Measurements from ENCODE around the gene ADAMTSL3.

Gene ADAMTSL3

DNA sequence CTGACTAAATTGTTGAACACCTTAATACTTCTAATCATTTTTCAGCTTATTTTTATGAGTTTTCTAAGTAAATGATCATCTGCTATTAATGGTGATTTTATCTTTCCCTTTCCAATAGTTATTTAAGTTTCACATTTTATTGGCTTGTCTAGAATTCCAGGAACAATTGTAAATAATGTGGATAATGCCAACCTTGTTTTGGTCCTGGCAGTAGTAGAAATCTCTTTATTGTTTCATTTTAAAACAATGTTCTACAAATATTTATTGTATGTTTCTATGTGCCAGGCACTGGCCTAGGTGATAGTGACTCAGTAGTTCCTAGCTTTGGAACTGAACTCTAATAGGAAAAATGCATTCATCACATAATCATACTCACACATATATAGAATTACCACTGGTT is 264.1 kb downstream of the ADAMTSL3 start:
- Mint-ChIP-seq H3K36me3 (no peaks in the 10 kb centered on the region), H3K4me3 (no peak overlapping the region), H3K4me1 (no peaks in the 10 kb centered on the region), H3K9me3 (no peaks in the 10 kb centered on the region), H3K27me3 (peaks cover 7% of the 10 kb centered on the region), H3K27ac (no peak overlapping the region)

DNA sequence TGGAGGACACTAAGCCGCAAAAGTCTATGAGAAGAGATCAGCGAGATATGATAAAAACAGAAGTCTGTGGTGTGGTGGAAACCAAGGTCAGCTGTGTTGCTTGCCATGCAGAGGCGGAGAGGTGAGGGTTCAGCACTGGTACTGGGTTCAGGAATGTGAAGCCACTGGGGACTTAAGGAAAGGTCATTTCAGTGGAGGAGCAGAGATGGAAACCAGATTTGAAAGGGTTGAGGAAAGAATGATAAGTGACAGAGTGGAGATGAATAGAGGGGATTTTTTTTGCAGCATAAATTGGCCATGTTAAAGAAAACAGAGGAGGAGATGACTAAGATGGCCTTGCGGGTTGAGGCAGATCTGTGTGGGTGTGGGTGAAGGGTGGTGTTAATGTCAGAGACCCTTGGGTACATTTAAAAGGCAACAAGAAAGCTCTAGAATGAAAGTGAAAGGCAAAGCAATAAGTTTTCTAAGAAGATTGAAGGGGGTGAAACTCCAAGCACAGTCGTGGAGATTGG is 265.5 kb downstream of the ADAMTSL3 start:
- H3K36me3 Mint-ChIP-seq, result no peaks in the 10 kb centered on the region

DNA sequence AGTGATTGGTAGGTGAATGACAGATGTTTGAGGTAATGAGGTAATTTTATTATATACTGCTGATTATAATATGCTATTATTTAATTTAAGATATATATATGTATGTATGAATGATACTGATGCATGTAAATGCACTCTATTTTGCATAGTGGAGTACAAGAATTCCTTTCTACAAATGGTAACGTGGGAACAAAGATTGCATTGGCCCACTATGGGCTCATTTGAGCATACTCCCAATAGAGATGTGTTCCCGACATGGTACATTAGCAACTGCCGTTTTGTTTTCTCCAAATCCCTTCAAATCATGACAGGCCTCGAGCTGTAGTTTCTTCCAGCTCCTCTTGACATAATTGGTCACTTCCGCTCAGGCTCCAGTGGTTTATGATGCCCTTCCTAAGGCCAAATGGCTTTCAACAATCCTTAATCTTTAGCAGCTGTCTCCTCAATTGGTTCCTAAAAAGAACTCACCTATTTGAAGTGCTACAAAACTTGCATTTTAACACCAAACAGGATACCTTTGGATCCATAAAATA is 266.1 kb downstream of the ADAMTSL3 start:
- H3K4me3 Mint-ChIP-seq, result no peak overlapping the region

More for the DNA sequence above, 265.5 kb downstream of the ADAMTSL3 start:
- Mint-ChIP-seq H3K4me3 (no peak overlapping the region), H3K27ac (no peak overlapping the region), H3K27me3 (peaks cover 6% of the 10 kb centered on the region), H3K4me1 (no peaks in the 10 kb centered on the region), H3K9me3 (no peaks in the 10 kb centered on the region)

DNA sequence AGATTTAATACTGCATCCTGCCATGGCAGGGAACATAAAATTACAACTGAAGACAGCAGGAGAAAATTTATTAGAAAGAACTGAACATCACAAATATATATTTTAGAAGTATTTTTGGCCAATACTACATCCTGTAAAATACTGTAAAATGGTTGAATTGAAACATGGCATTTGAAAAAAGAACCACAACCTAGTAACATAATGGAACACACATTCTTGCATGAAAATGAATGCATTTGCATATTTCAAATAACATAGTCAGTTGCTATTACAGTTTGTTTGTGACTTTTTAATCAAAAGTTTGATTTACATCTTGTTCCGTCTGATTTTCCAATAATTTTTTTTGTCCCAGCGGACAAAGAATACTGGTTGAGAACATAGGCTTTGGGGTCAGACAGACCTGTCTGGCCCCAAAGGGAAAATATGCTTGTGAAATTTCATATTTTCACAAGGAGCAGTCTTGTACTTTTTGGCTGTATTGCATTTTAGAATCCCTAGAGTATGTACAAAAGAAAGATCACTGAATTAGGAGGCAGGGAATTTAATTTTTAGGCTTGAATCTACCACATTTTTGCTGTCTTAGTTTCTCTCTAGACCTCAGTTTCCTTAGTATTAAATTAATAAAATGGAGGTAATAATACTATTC is 268.8 kb downstream of the ADAMTSL3 start:
- Mint-ChIP-seq H3K36me3 (no peaks in the 10 kb centered on the region), H3K4me3 (no peak overlapping the region), H3K27me3 (peaks cover 4% of the 10 kb centered on the region), H3K27ac (no peak overlapping the region), H3K4me1 (no peaks in the 10 kb centered on the region), H3K9me3 (no peaks in the 10 kb centered on the region)

More for the DNA sequence above, 266.1 kb downstream of the ADAMTSL3 start:
- Mint-ChIP-seq H3K9me3 (no peaks in the 10 kb centered on the region), H3K27ac (no peak overlapping the region), H3K4me1 (no peaks in the 10 kb centered on the region), H3K36me3 (no peaks in the 10 kb centered on the region), H3K27me3 (peaks cover 6% of the 10 kb centered on the region)

DNA sequence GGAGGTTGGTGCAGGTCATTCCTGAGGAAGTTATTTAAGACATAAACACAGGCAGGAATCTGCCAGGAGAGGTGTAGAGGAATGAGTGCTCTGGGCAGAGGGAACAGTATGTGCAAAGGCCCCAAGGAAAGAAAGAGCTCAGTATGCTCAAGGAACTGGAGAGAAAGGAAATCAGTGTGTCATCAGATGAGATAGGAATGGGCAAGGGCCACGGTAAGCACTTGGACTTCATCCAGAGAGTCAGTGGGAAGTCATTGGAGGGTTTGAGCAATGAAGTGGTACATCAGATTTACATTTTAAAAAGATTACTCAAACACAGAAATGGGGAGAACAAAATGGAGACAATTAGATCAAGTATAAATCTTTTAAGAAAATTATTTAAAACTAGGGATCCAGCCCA is 272.2 kb downstream of the ADAMTSL3 start:
- no peak overlapping the region for H3K4me3 Mint-ChIP-seq
- H3K9me3 Mint-ChIP-seq, result peaks cover 6% of the 10 kb centered on the region
- H3K27ac Mint-ChIP-seq, result no peak overlapping the region
- H3K27me3 Mint-ChIP-seq, result peaks cover 10% of the 10 kb centered on the region
- no peaks in the 10 kb centered on the region for H3K36me3 Mint-ChIP-seq
- H3K4me1 Mint-ChIP-seq, result no peaks in the 10 kb centered on the region

DNA sequence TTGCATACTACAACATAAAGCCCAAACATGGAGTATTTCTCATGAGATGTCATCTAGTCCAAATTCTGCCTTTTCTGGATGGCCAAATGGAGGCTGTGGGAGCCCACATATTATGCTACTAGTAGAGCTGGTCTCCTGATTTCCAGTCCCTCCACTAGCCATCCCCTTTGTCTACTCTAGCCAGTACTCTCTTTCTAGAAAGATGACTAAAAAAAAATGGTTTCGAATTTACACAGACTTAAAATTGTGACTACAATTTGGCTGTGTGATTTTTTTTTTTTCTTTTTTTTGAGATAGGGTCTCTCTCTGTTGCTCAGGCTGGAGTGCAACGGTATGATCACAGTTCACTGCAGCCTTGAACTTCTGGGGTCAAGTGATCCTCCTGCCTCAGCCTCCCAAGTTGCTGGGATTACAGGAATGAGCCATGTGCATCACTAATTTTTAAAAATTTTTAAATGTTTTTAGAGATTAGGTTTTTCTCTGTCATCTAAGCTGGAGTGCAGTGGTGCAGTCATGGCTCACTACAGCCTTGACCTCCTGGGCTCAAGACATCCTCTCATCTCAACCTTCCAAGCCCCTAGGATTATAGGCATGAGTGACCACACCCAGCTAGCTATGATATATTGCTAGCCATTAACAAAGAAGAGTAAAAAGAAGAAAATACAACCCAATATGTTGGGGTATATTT is 273.9 kb downstream of the ADAMTSL3 start:
- Mint-ChIP-seq H3K36me3 (no peaks in the 10 kb centered on the region), H3K4me3 (no peak overlapping the region), H3K27ac (no peak overlapping the region), H3K27me3 (peaks cover 8% of the 10 kb centered on the region), H3K9me3 (peaks cover 9% of the 10 kb centered on the region), H3K4me1 (no peaks in the 10 kb centered on the region)

DNA sequence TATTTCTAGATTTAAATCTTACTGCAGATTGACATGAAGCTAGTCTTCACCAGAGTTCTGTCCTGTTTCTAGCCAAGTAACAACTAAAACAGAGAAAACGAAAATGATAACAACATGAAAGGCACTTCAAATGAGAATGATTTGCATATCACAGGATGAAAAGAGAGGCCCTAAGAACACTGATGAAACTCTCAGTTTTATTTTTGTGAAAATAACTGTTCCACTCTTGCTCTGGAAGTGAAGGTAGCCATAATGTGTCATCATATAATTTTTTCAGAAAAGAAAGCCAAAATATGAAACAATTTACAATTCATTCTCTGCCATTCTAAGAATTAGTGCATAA is 274.4 kb downstream of the ADAMTSL3 start:
- H3K27me3 Mint-ChIP-seq, result peaks cover 8% of the 10 kb centered on the region
- H3K4me3 Mint-ChIP-seq, result no peak overlapping the region
- no peaks in the 10 kb centered on the region for H3K4me1 Mint-ChIP-seq
- peaks cover 15% of the 10 kb centered on the region for H3K9me3 Mint-ChIP-seq
- peaks cover 2% of the 10 kb centered on the region for H3K36me3 Mint-ChIP-seq
- H3K27ac Mint-ChIP-seq, result no peak overlapping the region

DNA sequence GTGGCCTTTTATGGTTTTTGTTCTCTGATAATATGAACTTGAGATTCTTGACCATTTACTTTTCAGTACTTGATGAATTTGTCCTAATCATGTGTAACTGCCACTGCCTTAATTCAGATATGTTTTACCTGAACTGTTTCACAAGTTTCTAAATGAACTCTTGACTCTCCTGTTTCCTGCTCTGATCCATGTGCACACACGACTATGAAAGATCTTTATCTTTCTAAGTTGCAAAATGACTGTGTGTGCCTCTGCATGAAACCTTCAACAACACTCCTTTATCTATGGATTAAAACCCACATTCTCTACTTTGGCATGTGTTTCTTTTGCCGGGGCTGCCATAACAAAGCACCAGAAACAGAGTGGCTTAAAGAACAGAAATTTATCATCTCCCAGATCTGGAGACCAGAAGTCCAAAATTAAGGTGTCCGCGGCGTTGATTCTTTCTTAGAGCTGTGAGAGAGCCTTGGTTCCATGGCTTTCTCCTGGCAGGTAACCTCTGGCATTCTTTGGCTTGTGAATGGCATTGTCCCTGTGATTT is 275.0 kb downstream of the ADAMTSL3 start:
- Mint-ChIP-seq H3K27me3 (peaks cover 8% of the 10 kb centered on the region), H3K27ac (no peak overlapping the region), H3K36me3 (peaks cover 2% of the 10 kb centered on the region), H3K4me1 (no peaks in the 10 kb centered on the region), H3K4me3 (no peak overlapping the region), H3K9me3 (peaks cover 15% of the 10 kb centered on the region)

DNA sequence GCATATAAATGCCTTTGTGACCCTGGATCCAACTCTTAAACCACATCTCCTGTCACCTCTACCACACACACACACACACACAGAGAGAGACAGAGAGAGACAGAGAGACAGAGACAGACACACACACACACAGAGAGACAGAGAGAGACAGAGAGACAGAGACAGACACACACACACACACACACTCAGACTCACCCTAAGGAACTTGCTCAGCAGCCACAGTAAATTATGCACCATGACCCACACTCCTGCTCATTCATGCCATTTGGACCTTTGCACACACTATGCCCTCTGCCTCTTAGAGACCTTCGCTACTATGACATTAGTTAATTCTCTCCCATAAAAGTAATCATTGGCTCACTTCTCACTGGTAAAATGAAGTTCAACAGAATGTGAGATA is 275.7 kb downstream of the ADAMTSL3 start:
- Mint-ChIP-seq H3K9me3 (peaks cover 16% of the 10 kb centered on the region), H3K27me3 (peaks cover 8% of the 10 kb centered on the region), H3K27ac (no peak overlapping the region), H3K36me3 (peaks cover 2% of the 10 kb centered on the region), H3K4me1 (no peaks in the 10 kb centered on the region), H3K4me3 (no peak overlapping the region)

DNA sequence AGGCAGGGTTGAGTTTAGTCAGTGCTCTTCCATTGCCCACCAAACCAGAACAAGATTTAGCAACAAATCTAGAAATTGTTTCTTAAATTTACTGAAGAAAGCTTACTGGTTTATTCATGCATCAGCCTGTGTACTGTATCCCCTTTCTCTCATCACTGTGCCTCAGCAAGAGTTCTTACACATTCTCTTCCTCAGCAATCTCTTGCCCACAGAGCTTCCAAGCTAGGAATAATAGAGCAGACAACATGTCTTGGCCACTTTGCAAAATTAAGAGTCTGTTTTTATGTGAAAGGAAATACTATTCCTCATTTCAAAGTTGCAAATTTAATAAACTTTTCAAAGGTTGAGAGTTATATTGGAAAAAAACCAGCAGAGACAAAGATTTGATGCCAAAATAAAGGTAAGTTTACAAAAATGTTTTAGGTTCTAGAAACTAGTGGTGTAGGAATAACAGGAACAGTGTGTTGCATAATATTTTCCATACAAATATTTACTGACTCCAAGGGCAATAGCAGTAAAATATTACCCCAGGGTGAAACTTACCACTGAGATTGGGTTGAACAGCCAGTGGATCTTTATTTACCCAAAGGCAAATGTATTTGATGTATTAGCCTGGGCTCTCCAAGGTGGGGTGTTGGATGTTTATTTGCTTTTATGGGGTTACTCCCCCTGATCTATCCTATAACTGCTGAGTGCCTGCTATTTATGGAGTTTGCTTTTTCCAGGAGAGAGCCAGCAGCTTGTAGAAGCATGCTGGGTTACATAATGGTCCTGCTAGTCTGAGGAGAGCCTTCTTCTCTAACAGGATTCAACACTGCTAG is 276.7 kb downstream of the ADAMTSL3 start:
- Mint-ChIP-seq H3K27ac (no peak overlapping the region), H3K27me3 (peaks cover 8% of the 10 kb centered on the region), H3K36me3 (peaks cover 2% of the 10 kb centered on the region), H3K9me3 (peaks cover 20% of the 10 kb centered on the region), H3K4me1 (no peaks in the 10 kb centered on the region), H3K4me3 (no peak overlapping the region)

DNA sequence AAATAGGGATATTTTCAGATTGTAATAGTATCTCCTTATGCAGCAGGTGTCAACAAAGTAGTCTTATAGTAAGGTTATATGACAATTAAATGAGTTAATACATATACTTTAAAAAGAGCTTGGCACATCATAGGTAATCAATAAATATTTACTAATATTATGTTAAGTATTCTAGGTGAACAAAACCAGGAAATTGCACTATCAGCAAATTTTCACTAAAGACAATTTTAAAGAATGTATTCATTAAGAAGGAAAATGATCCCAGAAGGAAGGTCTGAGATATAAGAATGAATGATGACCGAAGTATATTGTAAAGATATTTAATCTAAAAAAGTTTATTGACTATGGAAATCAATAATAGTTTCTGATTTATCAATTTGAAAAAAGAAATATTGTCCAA is 281.9 kb downstream of the ADAMTSL3 start:
- H3K4me1 Mint-ChIP-seq, result no peaks in the 10 kb centered on the region

DNA sequence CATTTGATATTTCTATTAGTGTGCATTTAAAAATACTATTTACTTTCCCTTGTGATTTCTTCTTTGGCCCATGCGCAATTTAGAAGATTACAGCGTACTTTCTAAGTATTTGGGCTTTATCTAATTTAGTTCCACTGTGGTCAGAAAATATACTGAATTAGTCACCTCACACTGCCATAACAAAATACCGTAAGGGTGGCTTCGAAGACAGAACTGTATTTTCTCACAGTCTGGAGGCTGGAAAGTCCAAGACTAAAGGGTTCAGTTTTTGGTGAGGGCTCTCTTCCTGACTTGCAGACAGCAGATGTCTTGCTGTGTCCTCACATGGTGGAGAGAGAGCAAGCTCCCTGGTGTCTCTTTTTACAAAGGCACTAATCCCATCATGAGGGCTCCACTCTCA is 286.2 kb downstream of the ADAMTSL3 start:
- Mint-ChIP-seq H3K36me3 (no peaks in the 10 kb centered on the region), H3K27me3 (peaks cover 10% of the 10 kb centered on the region), H3K4me1 (no peaks in the 10 kb centered on the region), H3K27ac (no peak overlapping the region), H3K9me3 (peaks cover 12% of the 10 kb centered on the region), H3K4me3 (no peak overlapping the region)

More for the DNA sequence above, 281.9 kb downstream of the ADAMTSL3 start:
- no peak overlapping the region for H3K4me3 Mint-ChIP-seq
- H3K36me3 Mint-ChIP-seq, result peaks cover 2% of the 10 kb centered on the region
- H3K9me3 Mint-ChIP-seq, result peaks cover 26% of the 10 kb centered on the region
- peaks cover 5% of the 10 kb centered on the region for H3K27me3 Mint-ChIP-seq
- H3K27ac Mint-ChIP-seq, result no peak overlapping the region

DNA sequence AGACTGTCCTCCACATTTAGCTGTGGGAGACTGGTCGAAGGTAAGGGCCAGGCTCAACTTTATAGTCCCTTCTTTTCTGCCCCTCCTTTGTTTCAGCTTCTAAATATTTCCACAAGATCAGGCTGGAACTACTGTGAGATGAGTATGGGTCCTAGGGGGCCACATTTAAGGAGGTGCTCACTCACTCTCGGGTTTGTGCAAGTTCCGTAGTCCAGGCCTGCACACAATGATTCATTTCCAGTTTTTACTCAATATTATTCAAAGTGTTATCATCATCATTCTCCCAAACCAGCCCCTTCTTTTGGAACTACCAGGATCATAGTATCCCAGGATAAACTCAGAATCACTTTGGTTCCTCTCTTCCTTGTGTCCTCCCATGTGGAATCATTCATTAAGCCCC is 289.1 kb downstream of the ADAMTSL3 start:
- no peaks in the 10 kb centered on the region for H3K9me3 Mint-ChIP-seq
- peaks cover 7% of the 10 kb centered on the region for H3K27me3 Mint-ChIP-seq
- no peak overlapping the region for H3K4me3 Mint-ChIP-seq
- H3K36me3 Mint-ChIP-seq, result no peaks in the 10 kb centered on the region
- no peaks in the 10 kb centered on the region for H3K4me1 Mint-ChIP-seq
- H3K27ac Mint-ChIP-seq, result no peak overlapping the region

DNA sequence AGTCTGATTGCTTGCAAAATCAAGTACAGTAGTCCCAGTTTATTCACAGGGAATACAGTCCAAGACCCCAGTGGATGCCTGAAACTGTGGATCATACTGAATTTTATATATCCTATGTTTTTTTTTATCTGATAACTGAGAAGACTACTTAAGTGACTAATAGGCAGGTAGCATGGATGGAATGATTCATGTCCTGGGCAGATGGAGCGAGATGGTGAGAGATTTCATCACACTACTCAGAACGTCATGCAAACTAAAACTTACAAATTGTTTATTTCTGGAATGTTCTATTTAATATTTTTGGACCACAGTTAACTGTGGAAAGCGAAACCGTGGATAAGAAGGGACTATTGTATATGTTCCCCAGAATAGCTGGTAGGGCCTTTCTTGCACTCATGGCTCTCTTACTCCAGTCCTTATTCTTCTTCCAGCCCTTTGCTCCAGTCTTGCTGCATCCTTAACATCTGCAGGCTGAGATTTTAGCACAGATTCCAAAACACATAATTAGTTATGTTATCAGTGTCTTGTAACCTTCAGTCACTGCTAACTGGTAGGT is 290.0 kb downstream of the ADAMTSL3 start:
- Mint-ChIP-seq H3K36me3 (no peaks in the 10 kb centered on the region), H3K27me3 (peaks cover 7% of the 10 kb centered on the region), H3K9me3 (peaks cover under 1% of the 10 kb centered on the region), H3K27ac (no peak overlapping the region), H3K4me3 (no peak overlapping the region), H3K4me1 (no peaks in the 10 kb centered on the region)

DNA sequence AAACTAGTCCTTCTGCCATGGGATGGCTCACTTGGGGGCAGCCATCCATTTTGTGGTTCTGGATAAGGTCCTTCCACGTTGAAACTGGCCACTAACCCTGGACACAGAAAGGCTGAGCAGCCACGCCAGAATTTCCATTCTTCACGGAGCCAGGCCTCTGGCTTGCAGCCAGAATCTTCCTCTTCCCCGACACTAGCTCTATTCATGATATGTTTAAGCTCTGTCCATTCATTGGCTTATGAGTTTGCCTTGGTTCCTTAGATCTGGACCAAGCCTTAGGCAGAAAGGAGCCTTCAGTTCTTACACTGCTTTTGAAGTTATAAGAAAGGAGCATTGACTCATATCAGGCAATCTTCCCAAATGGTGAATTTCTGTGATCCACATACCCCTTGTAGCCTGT is 293.2 kb downstream of the ADAMTSL3 start:
- H3K27me3 Mint-ChIP-seq, result peaks cover 9% of the 10 kb centered on the region
- no peaks in the 10 kb centered on the region for H3K36me3 Mint-ChIP-seq
- no peaks in the 10 kb centered on the region for H3K4me1 Mint-ChIP-seq
- no peak overlapping the region for H3K4me3 Mint-ChIP-seq
- H3K27ac Mint-ChIP-seq, result no peak overlapping the region
- peaks cover 21% of the 10 kb centered on the region for H3K9me3 Mint-ChIP-seq

All from activated naive CD4-positive, alpha-beta T cell treated with anti-CD3 and anti-CD28 coated beads, Interleukin-2, amount 50 U/mL, for 24 hours (primary cell).